K562 (cell line): Measurements from ENCODE around the gene TMC5. TPM values are rescaled to one million over a fixed set of nuclear protein-coding genes. Genes with fewer than 3 reads are reported as not detected.

Source experiments
- CEBPB ChIP-seq: fragments of 450-650 bp; IDR thresholded peaks from 2 replicates; pipeline ENCODE4 v1.6.1; 2016; ENCODE audit warnings: missing genetic modification characterization, missing compliant biosample characterization
- CHAMP1 ChIP-seq: fragments of 450-650 bp; IDR thresholded peaks from 2 replicates; pipeline ENCODE4 v1.6.1; 2016; ENCODE audit warnings: mild to moderate bottlenecking
- CREB5 ChIP-seq: fragments of 250-450 bp; sonication (Bioruptor Pico); IDR thresholded peaks from 2 replicates; pipeline ENCODE4 v1.5.0; 2020; ENCODE audit warnings: mild to moderate bottlenecking
- CREM ChIP-seq: IDR thresholded peaks from 2 replicates; pipeline ENCODE4 v1.6.1; 2014; ENCODE audit warnings: antibody characterized with exemption, low read depth
- FOXK1 ChIP-seq: sonication (generic); formaldehyde crosslinking; IDR thresholded peaks from 2 replicates; pipeline ENCODE4 v1.8.0; 2022; ENCODE audit warnings: missing genetic modification reagents, mild to moderate bottlenecking, borderline replicate concordance
- FOXP4 ChIP-seq: sonication (generic); formaldehyde crosslinking; IDR thresholded peaks from 2 replicates; pipeline ENCODE4 v1.8.0; 2022; ENCODE audit warnings: mild to moderate bottlenecking, missing genetic modification reagents, borderline replicate concordance
- GABPB1 ChIP-seq: sonication (generic); formaldehyde crosslinking; IDR thresholded peaks from 2 replicates; pipeline ENCODE4 v1.8.0; 2022; ENCODE audit warnings: mild to moderate bottlenecking, missing genetic modification reagents
- HCFC1 ChIP-seq: IDR thresholded peaks from 2 replicates; pipeline ENCODE4 v1.6.1; 2012; ENCODE audit warnings: low read depth, low read length, improper control_type of control experiment
- HNRNPH1 ChIP-seq: fragments of 200-400 bp; formaldehyde crosslinking; optimal IDR thresholded peaks from 2 replicates; pipeline ENCODE3; 2017; ENCODE audit warnings: low read depth, mild to moderate bottlenecking, low read length, moderate library complexity
- ID3 ChIP-seq, 2 experiments: fragments of 250-450 bp in 1 of 2; fragments of 450-650 bp in 1 of 2; sonication (Bioruptor Pico) in 1 of 2; IDR thresholded peaks; 2 replicates each; pipeline versions ENCODE4 v1.6.1 to v1.8.0; 2016 to 2021; ENCODE audit warnings: mild to moderate bottlenecking in 2 of 2, moderate library complexity in 2 of 2, missing compliant biosample characterization in 1 of 2, missing genetic modification characterization in 1 of 2
- MAFK ChIP-seq: IDR thresholded peaks from 2 replicates; pipeline ENCODE4 v1.6.1; 2011; ENCODE audit warnings: low read length, improper control_type of control experiment
- MXD1 ChIP-seq: fragments of 250-450 bp; sonication (Bioruptor Pico); IDR thresholded peaks from 2 replicates; pipeline ENCODE4 v1.8.0; 2021; ENCODE audit warnings: borderline replicate concordance, mild to moderate bottlenecking, moderate library complexity; ENCODE audit not compliant: poor library complexity, severe bottlenecking
- MYC ChIP-seq, 2 experiments: fragments of 250-450 bp in 1 of 2; sonication (Bioruptor Pico) in 1 of 2; IDR thresholded peaks; 2 replicates each; pipeline versions ENCODE4 v1.5.1 to v1.6.1; 2012 to 2021; ENCODE audit warnings: low read depth in 2 of 2, borderline replicate concordance in 1 of 2, improper control_type of control experiment in 1 of 2, low read length in 1 of 2, mild to moderate bottlenecking in 1 of 2, moderate library complexity in 1 of 2
- RBFOX2 ChIP-seq: fragments of 200-400 bp; formaldehyde crosslinking; IDR thresholded peaks from 2 replicates; pipeline ENCODE4 v1.6.1; 2017; ENCODE audit warnings: low read depth, mild to moderate bottlenecking, low read length, moderate library complexity
- TOE1 ChIP-seq, 2 experiments: fragments of 450-650 bp in 1 of 2; sonication (generic) in 1 of 2; formaldehyde crosslinking in 1 of 2; IDR thresholded peaks; 2 replicates each; pipeline versions ENCODE4 v1.7.1 to v1.8.0; 2016 to 2022; ENCODE audit warnings: borderline replicate concordance in 2 of 2, mild to moderate bottlenecking in 2 of 2, antibody characterized with exemption in 1 of 2, inconsistent platforms in 1 of 2, low read depth in 1 of 2, missing genetic modification reagents in 1 of 2, moderate library complexity in 1 of 2
- ZC3H4 ChIP-seq: sonication (generic); formaldehyde crosslinking; IDR thresholded peaks from 2 replicates; pipeline ENCODE4 v1.9.0; 2021; ENCODE audit warnings: missing genetic modification reagents, borderline replicate concordance
- polyA plus RNA-seq, 8 experiments: library from polyadenylated mRNA; depleted of rRNA in 4 of 8; stranded (reverse) in 5 of 8; unstranded in 3 of 8; fragments of >200 nt; fragmentation: Nextera tagmentation in 2 of 8; fragmentation: Illumina TruSeq in 1 of 8; extraction: Ambion mirVana in 2 of 8; extraction: Trizol in 1 of 8; gene quantifications; 2 replicates each; pipeline versions ENCODE4 v1.2.1 to v1.2.3, GENCODE V29; 2011 to 2014; ENCODE audit warnings: inconsistent platforms in 1 of 8, missing spikeins in 1 of 8
- total RNA-seq, 7 experiments: library from RNA; depleted of rRNA in 6 of 7; stranded (reverse); fragments of >200 nt in 6 of 7; fragmentation: Illumina TruSeq in 2 of 7; extraction: Trizol in 2 of 7; gene quantifications; 2 replicates each; pipeline versions ENCODE4 v1.2.1 to v1.2.3, GENCODE V29; 2011 to 2021; ENCODE audit warnings: low replicate concordance in 1 of 7

The TMC5 gene
- total and polyA plus RNA-seq, 9 of the 15 experiments (the other 6 are each of a cell fraction or from before 2014, with no cell fraction given): 0.83 to 2.6 (median 1.6) TPM

- TF ChIP-seq TOE1 (IDR thresholded peaks at IDR 0.05; ENCODE audit: borderline replicate concordance) (peak; percentile 15; the same call in 1 of the 2 replicates), TOE1 (CRISPR knock-in tag; IDR thresholded peaks at IDR 0.05; ENCODE audit: borderline replicate concordance, low read depth) (no peak), HNRNPH1 (no peak), CEBPB (no peak), HCFC1 (peak; percentile 30; the same call in 1 of the 2 replicates), RBFOX2 (peak; percentile 88), CREM (peak; percentile 45), GABPB1 (CRISPR knock-in tag) (peak; percentile 13; the same call in 1 of the 2 replicates), FOXK1 (no peak), MAFK (no peak), MYC (IDR thresholded peaks at IDR 0.05; ENCODE audit: low read depth, low read length) (0 out of 2 replicates have a peak, but pooled peaks have one; percentile 10), MYC (CRISPR knock-in tag; IDR thresholded peaks at IDR 0.05; ENCODE audit: borderline replicate concordance, low read depth) (no peak), FOXP4 (CRISPR knock-in tag) (no peak), MXD1 (CRISPR knock-in tag) (no peak), ID3 (CRISPR knock-in tag; IDR thresholded peaks at IDR 0.05) (no peak), ID3 (tag; IDR thresholded peaks at IDR 0.05) (no peak), CHAMP1 (no peak), ZC3H4 (CRISPR knock-in tag) (no peak), CREB5 (CRISPR knock-in tag) (no peak)
Measured at GRCh38 chr16:19521471-19522396, 104.1 kb downstream of the TMC5 start, which contains the start of gene GDE1 (continued).
